Retina (tissue), 1 donor: ENCODE results near the gene UBE3A.
A peak's percentile ranks its signal among the peaks of the same experiment; 100 is the strongest.
"Not testable (repeated sequence)": the region's sequence is repeated elsewhere in the genome, so short reads cannot be mapped to it uniquely, and the experiment has no call there.

Experiments used
- DNase-seq: peaks from one replicate; pipeline ENCODE4 v3.0.0-alpha.2; 2016

UBE3A gene

DNA sequence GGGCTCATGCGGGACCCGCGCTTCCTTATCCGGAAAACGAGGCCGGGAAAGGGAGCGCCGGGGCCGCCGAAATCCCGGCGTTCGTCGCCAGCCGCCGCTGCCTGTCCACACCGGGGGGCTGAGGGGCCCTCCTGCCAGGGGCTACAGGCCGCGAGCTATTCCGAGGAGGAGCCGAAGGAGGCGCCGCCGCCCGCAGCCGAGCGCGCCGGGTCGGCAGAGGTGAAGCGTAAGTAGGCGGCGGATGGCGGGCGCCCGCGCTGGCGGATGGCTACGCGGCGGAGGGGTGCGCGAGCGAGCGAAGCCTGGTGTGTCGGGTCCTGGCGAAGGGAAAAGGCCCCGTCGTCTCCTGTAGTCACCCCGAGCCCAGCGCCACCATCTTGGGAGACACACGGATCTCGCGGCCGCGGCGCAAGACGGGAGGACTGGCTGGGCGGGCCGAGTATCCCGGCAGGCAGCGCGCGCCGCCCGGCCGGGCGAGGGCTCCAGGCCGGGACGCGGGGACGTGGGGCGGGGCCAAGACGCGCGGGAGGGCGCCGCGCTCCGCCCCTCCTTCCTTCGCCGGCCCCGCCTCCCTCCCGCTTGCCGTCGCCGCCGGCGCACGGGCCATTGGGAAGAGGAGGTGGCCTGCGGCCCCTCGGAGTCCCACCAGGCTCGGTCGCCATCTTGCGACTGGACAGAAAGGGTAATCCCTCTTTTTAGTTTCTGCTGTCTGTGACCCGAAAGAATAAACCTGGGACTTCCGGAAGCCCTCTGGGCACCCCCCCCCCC is at the start of gene UBE3A:
Gene UBE3A, minus strand, starts transcription at position 424 of the 768 bp plus-strand sequence. CDS start 29,917 bp downstream, outside the sequence.
- DNase-seq = peak; percentile 97

DNA sequence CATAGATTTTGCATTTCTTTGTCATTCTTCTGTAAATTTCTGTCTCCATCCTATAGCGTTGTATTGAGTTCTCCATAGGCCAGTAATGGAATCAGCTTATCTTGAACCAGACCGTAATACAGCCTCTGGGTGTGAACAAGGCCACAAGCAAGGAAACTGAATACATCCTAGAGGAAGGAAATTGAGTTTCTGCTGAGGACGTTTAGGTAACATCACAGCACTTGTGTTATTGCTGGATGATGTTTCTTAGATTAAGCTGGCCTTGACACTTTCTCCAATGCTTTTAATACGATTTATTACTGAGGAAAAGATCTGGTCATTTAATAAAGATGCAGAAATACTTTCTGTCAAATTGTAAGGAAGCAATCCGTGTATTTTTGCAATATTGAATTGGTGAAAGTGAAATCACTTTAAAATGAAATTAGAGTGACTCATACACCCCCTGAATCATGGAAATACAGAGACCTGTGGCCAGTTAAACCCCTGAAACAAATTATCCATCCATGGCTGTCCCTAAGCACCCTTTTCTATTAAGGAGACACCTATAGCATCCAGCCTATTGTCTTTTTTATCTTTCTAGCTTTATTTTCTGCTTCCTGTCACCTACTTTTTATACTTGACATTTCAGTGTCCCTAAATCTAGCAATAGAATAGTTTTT is 48.5 kb upstream of the UBE3A start:
- no peak for DNase-seq

DNA sequence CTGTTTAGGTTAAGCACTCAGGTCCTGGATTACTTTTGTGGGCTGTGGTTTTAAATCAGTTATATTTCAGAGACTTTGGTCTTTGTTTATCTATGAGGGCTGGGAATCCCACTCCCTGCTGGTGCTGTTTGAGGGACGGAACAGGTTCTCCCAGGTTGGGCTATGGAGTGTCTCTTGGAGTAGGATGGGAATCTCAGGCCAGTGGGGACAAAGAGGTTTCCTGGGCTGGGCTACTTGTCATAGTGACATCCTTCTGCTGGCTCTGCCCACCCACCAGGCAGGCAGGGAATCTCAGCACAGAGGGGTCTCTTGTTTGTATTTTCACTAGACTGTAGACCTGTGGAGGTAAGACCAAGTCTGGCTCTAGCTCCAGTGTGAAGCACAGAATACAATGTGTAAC is 47.2 kb upstream of the UBE3A start:
- no peak for DNase-seq

DNA sequence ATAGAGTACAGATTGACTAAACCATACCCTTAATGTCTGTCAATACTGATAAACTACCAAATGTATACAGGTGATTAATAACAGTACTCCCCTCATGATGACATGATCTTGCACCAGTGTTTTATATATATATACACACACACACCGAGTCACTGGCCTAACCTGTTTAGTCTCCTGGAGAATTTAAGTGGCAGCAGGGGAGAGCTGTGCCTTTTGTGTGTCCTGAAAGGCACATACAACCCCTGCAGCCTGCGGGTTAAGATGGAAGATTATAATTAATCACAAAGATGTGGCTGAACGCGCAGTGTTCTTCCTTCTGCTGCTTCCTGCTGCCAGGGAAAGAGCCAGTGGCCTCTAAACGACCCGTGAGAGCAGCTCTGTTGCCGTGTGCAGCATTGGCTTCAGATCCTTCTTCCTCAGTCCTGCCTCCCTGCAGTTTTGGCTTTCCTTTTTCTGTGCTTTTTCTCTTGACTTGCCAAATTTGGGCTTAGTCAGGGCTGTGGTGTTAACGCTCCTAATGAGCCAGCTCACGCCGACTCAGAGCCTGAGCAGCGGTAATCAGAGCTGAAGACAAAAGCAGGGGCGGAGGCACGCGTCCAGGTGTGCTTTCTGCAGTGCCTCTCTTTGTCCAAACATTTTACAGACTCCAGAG is 42.5 kb upstream of the UBE3A start:
- DNase-seq = peak; percentile 65

DNA sequence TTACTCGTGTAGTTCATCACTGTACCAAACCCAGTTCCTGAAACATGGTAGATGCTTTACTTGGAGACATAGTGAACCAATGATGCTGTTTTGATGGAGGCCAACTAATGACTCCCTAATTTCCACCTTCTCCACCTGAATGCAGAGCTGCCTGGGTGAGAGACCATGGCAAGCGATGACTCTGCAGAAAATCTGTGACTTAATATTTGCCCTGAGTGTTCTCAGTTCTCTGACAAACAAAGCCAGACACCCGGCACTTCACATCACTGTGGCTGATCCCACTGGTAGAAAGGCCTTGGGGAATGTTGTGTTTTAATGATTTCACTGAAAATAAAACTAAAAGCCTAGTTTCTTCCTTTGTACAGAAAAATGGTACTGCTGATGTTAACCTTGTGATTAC is 39.5 kb upstream of the UBE3A start:
- peak; percentile 10 for DNase-seq

DNA sequence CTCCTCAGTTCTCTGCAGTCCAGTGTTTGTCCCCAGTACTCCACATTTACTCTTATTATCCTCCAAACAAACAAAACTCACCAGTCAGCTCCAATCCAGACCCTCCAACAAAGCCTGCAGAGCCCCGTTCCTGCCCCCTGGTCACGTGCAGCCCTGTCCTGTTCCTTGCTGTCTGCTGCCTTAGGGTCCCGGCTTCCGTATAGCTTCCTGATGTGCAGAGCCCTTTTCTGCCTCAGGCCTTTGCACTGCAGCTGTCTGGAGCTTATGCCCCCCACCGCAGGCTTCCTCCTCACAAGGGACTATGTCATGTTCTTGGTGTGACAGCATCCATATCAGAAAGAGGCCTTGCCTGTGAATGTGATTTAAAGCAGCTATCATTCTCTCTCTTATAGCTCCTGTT is 39.0 kb upstream of the UBE3A start:
- DNase-seq = no peak

DNA sequence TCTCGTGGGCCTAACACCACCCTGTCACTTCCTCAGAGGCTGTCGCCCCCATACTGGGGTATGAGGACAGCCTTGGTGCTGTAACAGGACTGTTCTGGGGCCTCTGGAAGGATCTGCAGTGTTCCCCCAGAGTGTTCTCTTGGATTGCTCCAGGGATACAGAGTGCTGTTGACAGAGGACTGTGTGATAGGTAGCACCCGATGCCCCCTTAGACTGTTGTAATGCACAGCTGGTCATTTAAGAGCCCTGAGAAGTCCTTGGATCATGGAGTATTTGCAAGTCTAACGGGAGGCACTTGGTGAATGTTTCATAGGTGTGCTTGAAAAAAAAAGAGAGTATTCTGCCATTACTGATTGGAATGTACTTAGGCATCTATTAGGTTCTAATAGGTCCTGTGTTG is 35.4 kb upstream of the UBE3A start:
- DNase-seq = no peak

DNA sequence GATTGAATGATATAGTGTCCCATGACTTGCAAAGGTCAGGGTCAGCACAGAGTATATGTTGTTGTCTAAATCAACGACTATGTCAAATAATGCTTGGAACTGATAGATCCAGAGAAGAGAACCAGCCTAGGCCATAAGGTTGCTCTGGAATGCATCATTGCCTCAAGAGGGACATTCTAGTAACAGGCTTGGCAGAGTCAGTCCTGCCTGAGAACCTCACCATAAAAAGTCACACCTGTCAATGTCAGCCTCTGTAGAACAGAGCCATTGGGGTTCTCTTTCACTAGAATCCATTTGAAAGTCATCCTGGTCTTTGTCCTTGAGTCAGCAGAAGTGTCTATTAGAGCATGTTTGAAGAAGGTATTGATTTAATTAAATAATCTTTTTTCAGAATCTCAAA is 31.4 kb upstream of the UBE3A start:
- DNase-seq = no peak

DNA sequence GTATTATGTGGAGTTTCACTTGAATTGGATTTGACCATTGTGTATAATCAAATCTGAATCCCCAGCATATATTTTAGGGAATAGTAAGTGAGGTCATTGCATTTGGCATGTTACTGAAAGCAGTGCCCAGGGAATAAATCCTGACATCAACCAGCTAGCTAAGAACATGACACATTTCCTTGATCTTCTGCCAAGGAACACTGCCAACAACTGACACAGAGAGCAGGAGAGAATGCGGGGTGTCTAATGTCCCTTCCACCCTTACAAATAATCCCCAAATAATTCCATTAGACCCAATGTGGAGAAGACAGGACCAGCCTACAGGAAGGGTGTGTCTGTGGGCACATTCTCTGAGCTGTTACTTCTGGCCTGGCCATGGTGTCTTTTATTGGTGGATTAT is 30.6 kb upstream of the UBE3A start:
- no peak for DNase-seq

DNA sequence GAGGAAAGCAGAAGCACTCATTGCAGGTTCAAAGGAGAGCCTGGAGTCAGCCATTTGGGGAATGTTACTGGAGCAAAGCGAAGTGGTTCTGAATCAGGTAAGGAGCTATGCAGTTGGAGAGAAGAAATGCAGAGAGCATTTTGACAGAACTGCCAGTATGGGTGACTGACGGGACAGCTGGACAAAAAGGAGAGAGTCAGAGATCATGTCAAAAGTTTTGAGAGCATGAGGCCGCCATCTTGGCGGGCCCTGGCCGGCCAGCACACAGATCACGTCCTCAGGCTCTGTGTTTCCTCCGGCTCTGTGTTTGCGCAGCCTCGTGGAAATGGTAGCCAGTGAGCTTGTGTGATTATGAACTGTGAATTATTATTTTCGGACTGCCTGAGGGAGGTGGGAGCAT is 29.8 kb upstream of the UBE3A start:
- no peak for DNase-seq

DNA sequence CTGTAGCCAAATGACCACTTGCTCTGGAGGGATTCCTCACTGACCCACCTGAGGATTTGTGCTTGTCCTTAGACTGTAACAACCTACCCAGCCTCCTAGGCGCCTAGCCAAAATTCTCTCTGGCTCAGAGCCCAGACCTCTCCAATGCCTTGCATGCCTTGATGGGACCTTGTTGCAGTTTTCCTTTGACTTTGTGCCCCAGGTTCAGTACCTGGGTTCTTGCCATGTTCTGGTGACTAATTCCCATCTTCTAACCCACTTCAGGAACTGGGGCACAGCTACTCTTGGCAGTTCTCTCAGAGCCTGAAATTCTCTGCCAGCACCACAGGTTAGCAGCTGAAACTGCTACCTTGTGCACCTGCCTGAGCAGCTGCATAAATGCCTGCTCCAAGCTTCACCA is 27.0 kb upstream of the UBE3A start:
- no peak for DNase-seq

DNA sequence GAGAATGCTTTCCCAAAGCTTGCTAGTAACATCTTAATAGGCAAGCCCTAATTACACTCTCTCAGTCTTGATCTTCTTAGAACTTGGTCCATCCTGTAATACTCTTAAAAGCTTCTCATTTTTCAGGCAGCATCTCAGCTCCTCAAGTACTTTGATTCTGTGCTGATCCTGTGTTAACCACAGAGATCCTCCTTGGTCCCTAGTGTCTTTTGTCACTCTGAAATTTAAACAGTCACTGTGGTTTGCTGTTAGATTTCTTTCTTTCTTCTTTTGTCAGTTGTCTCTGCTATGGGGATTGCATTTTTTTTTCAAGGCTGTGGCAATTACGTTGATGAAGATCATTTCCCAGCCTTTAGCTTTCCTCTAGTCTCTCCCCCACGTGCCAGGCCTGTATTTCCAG is 26.0 kb upstream of the UBE3A start:
- DNase-seq = no peak

DNA sequence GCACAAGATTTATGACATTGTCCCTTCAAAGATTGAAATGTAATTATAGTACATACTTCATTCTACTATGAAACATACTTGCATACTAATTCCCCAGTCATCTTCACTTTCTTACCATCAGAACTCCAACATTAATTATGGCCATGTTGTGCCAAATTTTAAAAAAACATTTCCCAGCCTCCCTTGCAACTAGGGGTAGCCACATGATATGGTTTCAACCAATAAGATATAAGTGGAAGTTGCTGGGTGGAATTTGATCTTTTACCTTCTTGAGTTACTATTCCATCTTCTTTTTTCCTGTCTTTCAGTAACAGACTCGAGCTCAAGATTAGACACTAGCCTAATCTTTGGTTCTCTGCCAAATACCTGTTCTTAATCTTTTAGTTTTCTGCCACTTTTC is 25.6 kb upstream of the UBE3A start:
- DNase-seq = no peak

DNA sequence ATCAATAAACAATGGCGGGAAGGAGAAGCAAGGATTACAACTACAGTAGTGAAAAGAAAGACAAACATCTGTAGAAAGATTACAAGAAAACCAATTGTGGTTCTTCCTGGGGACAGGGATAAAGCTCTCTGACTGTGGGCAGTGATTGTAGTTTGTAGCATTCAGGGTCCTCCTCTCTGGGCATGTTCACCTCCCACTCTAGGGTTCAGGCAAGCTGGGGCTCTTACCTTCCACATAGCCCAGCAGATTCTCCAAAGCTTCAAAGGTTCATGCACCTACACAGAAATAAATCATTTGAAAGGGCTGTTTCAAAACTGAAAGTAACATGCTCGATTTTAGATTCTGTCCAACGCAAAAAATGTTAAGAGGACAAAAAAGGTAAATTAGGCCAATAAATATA is 17.4 kb upstream of the UBE3A start:
- no peak for DNase-seq

DNA sequence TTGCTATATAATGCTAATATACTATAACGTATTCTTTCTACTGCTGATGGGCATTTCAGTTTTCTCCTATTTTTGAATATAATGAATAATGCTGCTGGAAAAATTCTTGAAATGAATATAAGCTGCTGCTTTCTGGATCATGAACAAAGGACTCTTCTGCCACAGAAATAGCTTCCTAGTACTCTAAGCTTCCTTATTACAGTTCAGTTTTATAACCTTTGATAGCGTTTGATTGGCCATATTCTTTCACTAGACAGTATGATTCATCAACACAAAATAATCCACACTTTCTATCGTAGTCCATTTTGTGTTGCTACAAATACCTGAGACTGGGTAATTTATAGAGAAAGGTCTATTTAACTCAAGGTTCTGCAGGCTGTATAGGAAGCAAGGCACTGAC is 16.4 kb upstream of the UBE3A start:
- no peak for DNase-seq

DNA sequence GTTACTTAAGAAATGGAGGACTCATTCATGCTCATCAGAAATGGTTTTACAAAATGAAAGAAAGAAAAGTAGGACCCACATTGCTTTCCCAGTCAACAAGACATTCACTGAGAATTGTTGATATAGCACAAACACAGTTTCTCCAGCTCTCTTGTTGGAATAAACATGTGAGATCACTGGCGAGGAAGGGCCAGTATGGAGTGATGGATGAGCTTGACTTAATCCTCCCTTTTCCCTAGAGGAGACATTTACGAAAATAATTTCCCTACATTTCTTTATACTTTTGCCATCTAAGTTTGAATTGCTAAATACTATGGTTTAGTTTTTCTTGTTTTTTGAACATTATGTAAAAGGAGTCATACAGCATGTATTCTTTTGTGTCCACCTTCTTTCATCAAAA is 15.9 kb upstream of the UBE3A start:
- DNase-seq = no peak

DNA sequence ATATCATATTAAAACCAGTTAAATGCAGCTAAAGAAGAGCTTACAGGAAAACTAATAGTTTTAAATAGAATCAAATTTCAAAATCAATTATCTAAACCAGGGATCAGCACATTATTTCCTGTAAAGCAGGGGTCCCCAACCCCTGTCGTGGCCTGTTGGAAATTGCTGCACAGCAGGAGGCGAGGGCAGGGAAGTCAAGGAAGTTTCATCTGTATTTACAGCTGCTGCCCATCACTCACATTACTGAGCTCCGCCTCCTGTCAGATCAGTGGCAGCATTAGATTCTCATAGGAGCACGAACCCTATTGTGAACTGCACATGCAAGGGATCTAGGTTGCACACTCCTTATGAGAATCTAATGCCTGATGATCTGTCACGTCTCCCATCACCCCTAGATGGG is 14.4 kb upstream of the UBE3A start:
- not testable (repeated sequence) for DNase-seq

DNA sequence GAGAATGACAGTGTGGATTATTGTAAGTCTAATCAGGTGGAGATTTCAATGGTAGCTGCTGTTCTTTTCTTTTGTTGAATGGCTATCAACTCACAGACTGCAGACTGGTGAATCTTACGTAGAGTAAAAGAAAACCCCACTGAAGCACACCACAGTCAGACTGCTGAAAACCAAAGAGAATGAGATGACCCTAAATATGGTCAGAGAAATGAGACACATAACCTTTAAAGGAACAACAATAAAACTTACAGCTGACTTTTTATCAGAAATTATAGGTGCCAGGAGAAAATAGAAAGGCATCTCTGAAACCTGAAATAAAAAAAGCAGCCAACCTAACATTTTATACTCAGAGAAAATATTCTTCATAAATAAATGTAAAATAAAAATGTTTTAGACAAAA is 12.7 kb upstream of the UBE3A start:
- no peak for DNase-seq

DNA sequence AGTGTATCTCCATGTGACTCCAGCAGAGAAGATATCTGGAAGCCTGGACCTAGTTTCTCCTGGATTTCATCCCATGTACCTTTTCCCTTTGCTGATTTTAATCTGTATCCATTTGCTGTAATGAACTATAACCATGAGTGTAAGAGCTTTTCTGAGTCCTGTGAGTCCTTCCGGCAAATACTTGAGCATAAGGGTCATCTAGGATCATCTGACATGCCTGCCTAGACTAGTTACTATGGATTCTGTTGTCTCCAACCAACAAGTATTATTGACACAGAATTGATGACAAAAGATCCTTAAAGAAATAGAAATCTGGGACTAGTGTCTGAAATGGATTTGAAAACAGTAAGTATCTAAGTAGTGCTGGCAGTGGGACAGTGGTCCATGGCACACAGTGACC is 11.3 kb upstream of the UBE3A start:
- DNase-seq = no peak

DNA sequence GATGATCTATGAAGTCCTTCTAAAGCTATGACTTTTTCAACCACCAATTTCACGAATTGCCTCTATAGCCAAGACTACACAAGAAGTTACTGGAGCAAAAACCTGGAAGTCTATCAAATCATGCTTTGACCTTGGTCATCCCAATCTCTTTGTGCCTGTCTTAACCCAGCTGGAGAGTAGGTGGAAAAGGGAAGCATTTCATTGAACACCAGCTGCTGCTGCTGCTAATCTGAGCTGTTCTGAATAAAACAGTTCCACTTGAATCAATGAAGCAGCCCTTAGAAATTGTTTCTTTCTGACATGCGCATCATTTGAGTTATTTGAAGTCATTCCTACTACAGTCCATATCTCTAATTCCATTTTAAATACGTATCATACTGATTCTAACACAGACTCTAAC is 7.3 kb upstream of the UBE3A start:
- peak; percentile 15 for DNase-seq

DNA sequence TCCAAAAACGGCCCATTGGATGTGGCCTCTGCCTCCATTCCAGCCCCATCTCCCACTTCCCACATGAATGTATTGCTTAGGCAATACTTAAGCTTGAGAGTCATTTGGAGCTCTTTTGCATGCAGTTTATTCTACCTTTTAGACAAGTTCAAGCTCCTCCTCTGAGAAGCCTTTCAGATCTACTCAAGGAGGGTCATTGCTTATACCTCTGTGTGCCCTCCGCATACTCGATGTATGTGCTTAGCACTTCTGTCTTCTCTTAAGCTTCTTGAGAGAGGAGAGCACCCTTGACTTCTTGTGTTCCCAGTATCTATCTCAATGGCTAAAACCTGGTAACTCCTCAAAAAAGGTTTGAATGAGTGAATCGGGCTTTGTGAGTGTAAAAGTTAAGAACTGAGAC is 6.6 kb upstream of the UBE3A start:
- no peak for DNase-seq

DNA sequence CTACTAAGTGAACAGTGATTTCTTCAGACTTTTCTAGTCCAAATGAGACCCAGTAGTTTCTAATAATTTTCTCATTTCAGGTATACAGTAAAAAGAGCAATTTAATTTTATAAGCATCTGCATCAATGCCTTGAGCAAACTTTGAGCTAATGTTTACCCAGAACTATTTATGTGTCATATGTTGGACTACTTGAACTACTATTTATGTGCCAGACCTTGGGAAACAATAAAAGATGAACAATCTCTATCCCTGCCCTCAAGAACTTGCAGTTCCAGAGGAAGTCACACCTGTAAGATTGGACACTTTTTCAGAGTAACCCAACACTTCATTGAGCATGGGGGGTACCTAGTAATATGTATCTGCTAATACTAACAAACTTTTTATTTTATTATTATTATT is 2.3 kb upstream of the UBE3A start:
- no peak for DNase-seq

DNA sequence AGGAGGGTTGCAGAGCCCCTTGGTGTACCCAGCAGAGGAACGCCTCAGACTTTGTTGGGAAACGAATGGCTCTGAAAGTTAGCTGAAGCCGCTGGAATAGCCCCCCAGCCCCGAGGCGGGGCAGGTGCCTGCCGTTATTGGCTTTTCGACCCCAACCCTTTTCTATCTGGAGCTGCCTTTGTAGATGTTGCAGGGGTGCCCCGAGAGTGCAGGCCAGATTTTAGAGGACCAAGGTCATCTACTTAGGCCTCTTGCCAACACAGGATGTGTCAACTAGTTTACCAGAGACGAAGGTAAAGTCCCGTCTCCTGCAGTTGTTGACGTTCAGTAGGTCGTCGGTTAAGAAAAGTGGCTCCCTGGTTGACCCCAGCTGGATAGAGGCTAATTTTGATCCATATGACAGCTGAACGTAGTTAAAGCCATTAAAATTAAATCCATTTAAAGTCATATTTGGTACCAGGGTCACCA is 579 bp upstream of the UBE3A start:
- DNase-seq = no peak
